HEK293T (cell line): ENCODE measurements around the gene CNTN6.

ENCODE experiments used
- CTCF ChIA-PET: fragments of 350-600 bp; formaldehyde crosslinking; extraction: SDS; loops from one replicate; lab custom pipeline; 2021; ENCODE audit warnings: antibody characterized with exemption, inconsistent platforms; lab: Yijun Ruan, JAX
- POLR2A ChIA-PET: fragments of 350-600 bp; formaldehyde crosslinking; extraction: SDS; loops from one replicate; lab custom pipeline; 2020; ENCODE audit warnings: antibody characterized with exemption, inconsistent platforms; lab: Yijun Ruan, JAX
- DNase-seq: peaks from one replicate; pipeline ENCODE4 v3.0.0; 2012; ENCODE audit warnings: mixed read lengths; ENCODE audit errors: extremely low spot score
- ARNT ChIP-seq: fragments of 450-650 bp; IDR thresholded peaks from 2 replicates; pipeline ENCODE4 v1.6.1; 2017; ENCODE audit warnings: mild to moderate bottlenecking
- BHLHE40 ChIP-seq: fragments of 450-650 bp; IDR thresholded peaks from 2 replicates; pipeline ENCODE4 v1.6.1; 2016; ENCODE audit warnings: mild to moderate bottlenecking, moderate library complexity, borderline replicate concordance
- CTBP1 ChIP-seq: fragments of 450-650 bp; IDR thresholded peaks from 2 replicates; pipeline ENCODE4 v1.6.1; 2016; ENCODE audit warnings: borderline replicate concordance
- ELF4 ChIP-seq: fragments of 450-650 bp; IDR thresholded peaks from 2 replicates; pipeline ENCODE4 v1.6.1; 2017; ENCODE audit warnings: antibody characterized with exemption
- FOXA1 ChIP-seq: fragments of 450-650 bp; IDR thresholded peaks from 2 replicates; pipeline ENCODE4 v1.6.1; 2016; ENCODE audit warnings: mild to moderate bottlenecking
- FOXK2 ChIP-seq: fragments of 450-650 bp; IDR thresholded peaks from 2 replicates; pipeline ENCODE4 v1.6.1; 2016; ENCODE audit warnings: mild to moderate bottlenecking
- FOXM1 ChIP-seq: fragments of 450-650 bp; IDR thresholded peaks from 2 replicates; pipeline ENCODE4 v1.6.1; 2017; ENCODE audit warnings: mild to moderate bottlenecking, borderline replicate concordance
- HDGF ChIP-seq: fragments of 450-650 bp; IDR thresholded peaks from 2 replicates; pipeline ENCODE4 v1.6.1; 2017; ENCODE audit warnings: antibody characterized with exemption, borderline replicate concordance
- L3MBTL2 ChIP-seq: fragments of 450-650 bp; conservative IDR thresholded peaks from 2 replicates; pipeline ENCODE4 v1.6.1; 2016; ENCODE audit warnings: mild to moderate bottlenecking
- LEF1 ChIP-seq: fragments of 450-650 bp; IDR thresholded peaks from 2 replicates; pipeline ENCODE4 v1.6.1; 2017; ENCODE audit warnings: mild to moderate bottlenecking, borderline replicate concordance
- NFRKB ChIP-seq: fragments of 450-650 bp; IDR thresholded peaks from 2 replicates; pipeline ENCODE4 v1.6.1; 2016; ENCODE audit warnings: mild to moderate bottlenecking, moderate library complexity
- SP1 ChIP-seq: fragments of 450-650 bp; IDR thresholded peaks from 2 replicates; pipeline ENCODE4 v1.6.1; 2017
- SUZ12 ChIP-seq: fragments of 450-650 bp; IDR thresholded peaks from 2 replicates; pipeline ENCODE4 v1.6.1; 2016; ENCODE audit warnings: mild to moderate bottlenecking
- TARDBP ChIP-seq: fragments of 450-650 bp; IDR thresholded peaks from 2 replicates; pipeline ENCODE4 v1.6.1; 2016
- ZNF384 ChIP-seq: fragments of 450-650 bp; IDR thresholded peaks from 2 replicates; pipeline ENCODE4 v1.6.1; 2016
- TF ChIP-seq, protein P1 (sequence below): fragments of 450-650 bp; IDR thresholded peaks from 2 replicates; pipeline ENCODE4 v1.6.1; 2016

Gene CNTN6

DNA sequence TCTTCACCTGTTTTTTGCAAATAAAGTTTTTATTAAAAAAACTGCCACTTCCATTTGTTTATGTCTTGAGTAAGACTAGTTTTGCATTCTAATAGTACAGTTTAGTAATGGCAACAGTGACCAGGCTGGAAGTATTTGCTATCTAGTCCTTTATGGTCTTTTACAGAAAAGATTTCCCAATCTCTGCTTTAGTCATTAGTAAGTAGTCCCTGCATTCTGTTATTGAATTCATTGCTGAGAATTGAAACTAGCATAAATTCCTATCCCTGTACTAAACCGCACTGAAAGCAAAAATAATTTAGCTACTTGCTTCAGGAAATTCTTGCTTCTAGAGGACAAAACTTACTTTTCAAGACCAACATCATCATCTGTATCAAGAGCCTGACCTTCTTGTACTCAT, 46.2 kb downstream of the CNTN6 start:
- DNase-seq = no peak
- TF ChIP-seq L3MBTL2 = no peak
- no peak for TF ChIP-seq FOXK2
- no peak for TF ChIP-seq NFRKB
- no peak for TF ChIP-seq ZNF384
- no peak for TF ChIP-seq TARDBP
- TF ChIP-seq ARNT = no peak
- no peak for TF ChIP-seq SUZ12
- TF ChIP-seq, protein P1, sequence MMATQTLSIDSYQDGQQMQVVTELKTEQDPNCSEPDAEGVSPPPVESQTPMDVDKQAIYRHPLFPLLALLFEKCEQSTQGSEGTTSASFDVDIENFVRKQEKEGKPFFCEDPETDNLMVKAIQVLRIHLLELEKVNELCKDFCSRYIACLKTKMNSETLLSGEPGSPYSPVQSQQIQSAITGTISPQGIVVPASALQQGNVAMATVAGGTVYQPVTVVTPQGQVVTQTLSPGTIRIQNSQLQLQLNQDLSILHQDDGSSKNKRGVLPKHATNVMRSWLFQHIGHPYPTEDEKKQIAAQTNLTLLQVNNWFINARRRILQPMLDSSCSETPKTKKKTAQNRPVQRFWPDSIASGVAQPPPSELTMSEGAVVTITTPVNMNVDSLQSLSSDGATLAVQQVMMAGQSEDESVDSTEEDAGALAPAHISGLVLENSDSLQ = no peak
- no peak for TF ChIP-seq CTBP1
- TF ChIP-seq FOXM1 = no peak
- TF ChIP-seq SP1 = no peak
- TF ChIP-seq LEF1 = no peak
- no peak for TF ChIP-seq BHLHE40
- no peak for TF ChIP-seq FOXA1
- no peak for TF ChIP-seq HDGF
- no peak for TF ChIP-seq ELF4
- POLR2A ChIA-PET = no interaction called here
- CTCF ChIA-PET = no interaction called here

DNA sequence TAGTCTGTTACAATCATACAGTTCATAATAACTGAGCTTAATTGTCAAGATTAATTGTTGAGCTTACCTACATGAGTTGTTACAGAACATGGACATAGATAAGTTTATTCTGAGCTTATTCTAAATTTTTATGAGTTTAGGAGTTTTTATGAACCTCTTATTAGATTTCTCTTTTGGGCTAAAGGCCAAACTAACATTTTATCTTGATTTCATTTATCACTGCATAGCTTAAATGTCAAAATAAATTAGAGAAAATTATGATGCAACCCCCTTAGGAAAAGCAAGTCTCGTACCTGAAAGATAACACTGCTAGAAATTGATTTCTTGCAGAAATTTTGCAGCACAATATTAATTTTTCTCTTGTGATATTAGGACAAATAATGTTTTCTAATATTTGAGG, 54.5 kb downstream of the CNTN6 start:
- ChIA-PET POLR2A (no interaction called here), CTCF (no interaction called here)
- TF ChIP-seq, protein P1 = no peak
- TF ChIP-seq TARDBP = no peak
- TF ChIP-seq SP1 = no peak
- TF ChIP-seq FOXA1 = no peak
- no peak for DNase-seq

DNA sequence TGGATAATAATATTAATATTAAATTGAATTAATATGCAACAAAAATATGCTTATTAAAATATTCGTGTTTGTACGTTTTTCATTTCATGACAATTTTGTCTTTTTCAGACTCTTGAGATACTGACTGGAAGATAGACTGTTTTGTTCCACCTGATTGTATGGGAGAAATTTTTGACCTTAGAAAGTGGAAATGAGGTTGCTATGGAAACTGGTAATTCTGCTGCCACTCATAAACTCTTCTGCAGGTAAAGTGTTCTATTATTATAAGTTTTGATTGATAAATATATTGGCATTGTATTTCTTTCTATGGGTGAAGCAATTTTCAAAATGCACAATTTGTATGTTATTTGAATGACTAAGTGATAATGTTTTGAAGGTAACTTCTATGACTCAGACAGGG, 55.0 kb downstream of the CNTN6 start:
- CTCF ChIA-PET = no interaction called here
- POLR2A ChIA-PET = no interaction called here
- TF ChIP-seq NFRKB (no peak), ARNT (no peak), SUZ12 (no peak), ZNF384 (no peak), FOXM1 (no peak), TARDBP (no peak), LEF1 (no peak), FOXA1 (no peak), ELF4 (no peak)
- DNase-seq = no peak

DNA sequence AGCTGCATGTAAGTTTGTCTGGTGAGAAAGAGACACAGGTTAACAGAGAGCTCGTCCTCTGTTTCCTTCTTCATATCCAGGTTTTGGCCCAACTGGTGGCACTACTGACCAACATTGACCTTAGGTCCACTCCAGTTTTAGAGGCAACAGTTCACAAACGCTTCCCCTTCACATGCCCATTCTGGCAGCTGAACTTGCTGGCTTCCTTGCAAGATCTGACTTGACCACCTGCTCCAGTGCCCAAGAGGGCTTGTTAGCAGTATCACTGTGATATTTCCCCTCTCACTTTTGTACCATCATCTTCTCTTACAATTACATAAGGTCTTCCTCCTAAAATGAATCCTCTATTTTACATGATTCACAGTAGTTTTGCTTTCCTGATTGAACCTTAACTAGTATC, 71.3 kb downstream of the CNTN6 start:
- ChIA-PET CTCF (no interaction called here), POLR2A (no interaction called here)
- TF ChIP-seq L3MBTL2 (no peak), SP1 (no peak), ELF4 (no peak), ARNT (no peak)
- TF ChIP-seq, protein P1 = no peak
- DNase-seq = no peak

DNA sequence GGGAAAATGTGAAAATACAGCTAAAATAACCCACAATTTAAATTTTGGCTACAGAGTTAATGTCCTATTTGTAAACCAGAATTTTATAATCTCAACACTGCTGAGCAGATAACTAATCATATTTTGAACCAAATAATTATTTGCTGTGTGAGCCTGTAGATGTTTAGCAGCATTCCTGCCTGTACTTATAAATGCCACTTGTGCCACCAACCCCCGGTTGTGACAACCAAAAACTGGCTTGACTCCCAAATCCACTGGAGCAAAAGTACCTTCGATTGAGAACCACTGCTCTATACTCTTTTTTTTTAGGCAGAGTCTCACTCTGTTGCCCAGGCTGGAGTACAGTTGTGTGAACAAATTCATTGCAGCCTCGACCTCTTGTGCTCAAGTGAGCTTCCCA, 78.5 kb downstream of the CNTN6 start:
- DNase-seq = no peak
- ChIA-PET CTCF (no interaction called here), POLR2A (no interaction called here)
- TF ChIP-seq, protein P1 = no peak
- TF ChIP-seq L3MBTL2 = no peak
- no peak for TF ChIP-seq NFRKB
- no peak for TF ChIP-seq TARDBP
- TF ChIP-seq ZNF384 = no peak
- no peak for TF ChIP-seq FOXM1
- no peak for TF ChIP-seq ELF4
- TF ChIP-seq BHLHE40 = no peak
- TF ChIP-seq ARNT = no peak
- no peak for TF ChIP-seq SUZ12
- no peak for TF ChIP-seq FOXA1
- TF ChIP-seq HDGF = no peak
- no peak for TF ChIP-seq LEF1
- no peak for TF ChIP-seq CTBP1
- no peak for TF ChIP-seq SP1
- no peak for TF ChIP-seq FOXK2

DNA sequence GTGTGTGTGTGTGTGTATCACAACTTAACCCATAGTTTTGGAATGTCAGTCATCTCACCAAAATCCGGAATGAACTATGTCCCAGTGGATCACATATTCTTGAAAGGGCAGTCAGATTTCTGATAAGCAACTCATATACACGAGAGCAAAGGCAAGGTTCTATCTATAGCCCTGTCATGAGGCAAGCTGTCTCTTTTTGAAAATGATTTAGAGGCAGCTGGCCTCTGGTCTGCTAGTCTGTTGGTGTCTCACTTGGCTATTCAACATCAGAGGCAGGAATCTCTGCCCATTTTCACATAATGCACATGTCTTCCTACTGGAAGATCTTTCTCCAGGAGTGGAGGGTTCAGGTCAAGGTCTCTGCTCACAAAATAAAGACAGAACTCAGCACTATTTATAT, 79.8 kb downstream of the CNTN6 start:
- no peak for DNase-seq
- ChIA-PET POLR2A (no interaction called here), CTCF (no interaction called here)
- TF ChIP-seq ZNF384 (no peak), FOXA1 (no peak), SUZ12 (no peak), FOXM1 (no peak), L3MBTL2 (no peak), ARNT (no peak), FOXK2 (no peak), NFRKB (no peak), LEF1 (no peak), SP1 (no peak), CTBP1 (no peak), TARDBP (no peak), ELF4 (no peak), BHLHE40 (no peak), HDGF (no peak)
- TF ChIP-seq, protein P1 = no peak
